HG03097 (cell line): ENCODE measurements around the gene BAMBI.

ENCODE experiments used
- ATAC-seq: cut with Tn5 transposase; IDR thresholded peaks from one replicate; pipeline ENCODE4 v1.9.1; 2021; ENCODE audit not compliant: unreplicated experiment, low FRiP score

Gene BAMBI

GRCh38 chr10:28704464-28705161, 27.3 kb downstream of the BAMBI start:
- ATAC-seq = no peak

GRCh38 chr10:28705472-28705871, 28.2 kb downstream of the BAMBI start:
- ATAC-seq = no peak

- no peak for ATAC-seq
Observed at GRCh38 chr10:28709001-28709710, 31.8 kb downstream of the BAMBI start.

- no peak for ATAC-seq
Observed at GRCh38 chr10:28710202-28710886, 33.0 kb downstream of the BAMBI start.

GRCh38 chr10:28711041-28711440, 33.7 kb downstream of the BAMBI start:
- no peak for ATAC-seq

GRCh38 chr10:28711776-28712175, 34.5 kb downstream of the BAMBI start:
- ATAC-seq = no peak

GRCh38 chr10:28713626-28714352, 36.5 kb downstream of the BAMBI start:
- no peak for ATAC-seq

GRCh38 chr10:28714401-28715053, 37.2 kb downstream of the BAMBI start:
- ATAC-seq = no peak

- no peak for ATAC-seq
Observed at GRCh38 chr10:28715246-28715645, 37.9 kb downstream of the BAMBI start.

- no peak for ATAC-seq
Observed at GRCh38 chr10:28715757-28716156, 38.4 kb downstream of the BAMBI start.

- no peak for ATAC-seq
Observed at GRCh38 chr10:28716748-28717147, 39.4 kb downstream of the BAMBI start.

GRCh38 chr10:28717656-28718201, 40.4 kb downstream of the BAMBI start:
- ATAC-seq = no peak

GRCh38 chr10:28719789-28720436, 42.6 kb downstream of the BAMBI start:
- no peak for ATAC-seq

- ATAC-seq = no peak
Observed at GRCh38 chr10:28721318-28721951, 44.1 kb downstream of the BAMBI start.

GRCh38 chr10:28722065-28722803, 44.9 kb downstream of the BAMBI start:
- ATAC-seq = no peak

GRCh38 chr10:28728366-28728765, 51.0 kb downstream of the BAMBI start:
- ATAC-seq = no peak

GRCh38 chr10:28730031-28730778, 52.9 kb downstream of the BAMBI start:
- ATAC-seq = no peak

- no peak for ATAC-seq
Observed at GRCh38 chr10:28732091-28732490, 54.8 kb downstream of the BAMBI start.
